IPS-18a (cell line): ENCODE results near the gene NMUR1.

Experiments used
- H3K27ac ChIP-seq: one replicate; pipeline ENCODE4 v1.5.1; 2013; ENCODE audit warnings: low read length
- H3K27me3 ChIP-seq: one replicate; pipeline ENCODE4 v1.6.1; 2013; ENCODE audit warnings: mild to moderate bottlenecking, low read length; ENCODE audit not compliant: control insufficient read depth, insufficient read depth
- H3K36me3 ChIP-seq: one replicate; pipeline ENCODE4 v1.6.1; 2013; ENCODE audit warnings: low read depth, low read length; ENCODE audit not compliant: control insufficient read depth
- H3K4me1 ChIP-seq: one replicate; pipeline ENCODE4 v1.6.1; 2013; ENCODE audit warnings: low read depth, low read length; ENCODE audit not compliant: control insufficient read depth
- H3K4me3 ChIP-seq: one replicate; pipeline ENCODE4 v1.5.1; 2013; ENCODE audit warnings: low read length
- H3K9ac ChIP-seq: one replicate; pipeline ENCODE4 v1.6.1; 2013; ENCODE audit warnings: mild to moderate bottlenecking, low read length, moderate library complexity
- H3K9me3 ChIP-seq: one replicate; pipeline ENCODE4 v1.6.1; 2013; ENCODE audit warnings: low read depth, low read length; ENCODE audit not compliant: control insufficient read depth

Gene NMUR1

GRCh38 chr2:231549446-231550239 lies 19.4 kb upstream of the NMUR1 start:
- Histone ChIP-seq H3K4me3 (no peak overlapping the region), H3K4me1 (no peaks in the 10 kb centered on the region), H3K9ac (no peak overlapping the region), H3K9me3 (peaks cover 9% of the 10 kb centered on the region), H3K27me3 (no peaks in the 10 kb centered on the region), H3K27ac (no peak overlapping the region), H3K36me3 (no peaks in the 10 kb centered on the region)

- H3K36me3 ChIP-seq = no peaks in the 10 kb centered on the region
- no peaks in the 10 kb centered on the region for H3K27me3 ChIP-seq
- no peak overlapping the region for H3K27ac ChIP-seq
- H3K4me3 ChIP-seq = no peak overlapping the region
- H3K9me3 ChIP-seq = peaks cover 9% of the 10 kb centered on the region
- H3K4me1 ChIP-seq = no peaks in the 10 kb centered on the region
- H3K9ac ChIP-seq = no peak overlapping the region
These were observed 18.5 kb upstream of the NMUR1 start for GRCh38 chr2:231548752-231549151.

GRCh38 chr2:231547315-231548110 lies 17.3 kb upstream of the NMUR1 start:
- Histone ChIP-seq H3K9me3 (peaks cover 3% of the 10 kb centered on the region), H3K36me3 (no peaks in the 10 kb centered on the region), H3K9ac (no peak overlapping the region), H3K4me1 (no peaks in the 10 kb centered on the region), H3K4me3 (no peak overlapping the region), H3K27me3 (no peaks in the 10 kb centered on the region), H3K27ac (no peak overlapping the region)

GRCh38 chr2:231546014-231546715 lies 15.9 kb upstream of the NMUR1 start:
- Histone ChIP-seq H3K4me3 (no peak overlapping the region), H3K4me1 (no peaks in the 10 kb centered on the region), H3K9me3 (no peaks in the 10 kb centered on the region), H3K36me3 (no peaks in the 10 kb centered on the region), H3K27ac (no peak overlapping the region), H3K27me3 (no peaks in the 10 kb centered on the region), H3K9ac (no peak overlapping the region)

GRCh38 chr2:231545105-231545902 lies 15.1 kb upstream of the NMUR1 start:
- Histone ChIP-seq H3K27ac (no peak overlapping the region), H3K4me3 (no peak overlapping the region), H3K4me1 (no peaks in the 10 kb centered on the region), H3K27me3 (no peaks in the 10 kb centered on the region), H3K36me3 (no peaks in the 10 kb centered on the region), H3K9me3 (no peaks in the 10 kb centered on the region), H3K9ac (no peak overlapping the region)

- H3K4me1 ChIP-seq = no peaks in the 10 kb centered on the region
- no peak overlapping the region for H3K9ac ChIP-seq
- no peaks in the 10 kb centered on the region for H3K27me3 ChIP-seq
- no peaks in the 10 kb centered on the region for H3K9me3 ChIP-seq
- H3K36me3 ChIP-seq = no peaks in the 10 kb centered on the region
- no peak overlapping the region for H3K4me3 ChIP-seq
- no peak overlapping the region for H3K27ac ChIP-seq
These were observed 11.9 kb upstream of the NMUR1 start for GRCh38 chr2:231542136-231542535.

- Histone ChIP-seq H3K36me3 (no peaks in the 10 kb centered on the region), H3K9ac (no peak overlapping the region), H3K27me3 (no peaks in the 10 kb centered on the region)
These were observed 11.4 kb upstream of the NMUR1 start for GRCh38 chr2:231541645-231542044.

GRCh38 chr2:231539991-231540390 lies 9.7 kb upstream of the NMUR1 start:
- Histone ChIP-seq H3K9me3 (no peaks in the 10 kb centered on the region), H3K4me1 (no peaks in the 10 kb centered on the region), H3K4me3 (no peak overlapping the region), H3K36me3 (no peaks in the 10 kb centered on the region), H3K27ac (no peak overlapping the region), H3K9ac (no peak overlapping the region), H3K27me3 (no peaks in the 10 kb centered on the region)

More at GRCh38 chr2:231541645-231542044, 11.4 kb upstream of the NMUR1 start:
- no peak overlapping the region for H3K27ac ChIP-seq
- no peaks in the 10 kb centered on the region for H3K9me3 ChIP-seq
- no peak overlapping the region for H3K4me3 ChIP-seq
- H3K4me1 ChIP-seq = no peaks in the 10 kb centered on the region

- Histone ChIP-seq H3K9me3 (no peaks in the 10 kb centered on the region), H3K36me3 (no peaks in the 10 kb centered on the region), H3K9ac (no peak overlapping the region), H3K27ac (no peak overlapping the region), H3K27me3 (peaks cover under 1% of the 10 kb centered on the region), H3K4me1 (no peaks in the 10 kb centered on the region), H3K4me3 (no peak overlapping the region)
These were observed 5.7 kb upstream of the NMUR1 start for GRCh38 chr2:231535961-231536360.

GRCh38 chr2:231533777-231534125 lies 3.5 kb upstream of the NMUR1 start:
- Histone ChIP-seq H3K9me3 (no peaks in the 10 kb centered on the region), H3K27me3 (peaks cover 21% of the 10 kb centered on the region), H3K4me1 (no peaks in the 10 kb centered on the region), H3K27ac (no peak overlapping the region), H3K4me3 (no peak overlapping the region), H3K36me3 (no peaks in the 10 kb centered on the region), H3K9ac (no peak overlapping the region)
